AG09319 (cell line): Measurements from ENCODE around the gene POLR3E.

Experiments used
- DNase-seq: peaks from one replicate; pipeline ENCODE4 v3.0.0-alpha.2; 2010; ENCODE audit warnings: low read depth; ENCODE audit errors: extremely low read depth
- TF ChIP-seq, protein P1 (sequence below): IDR thresholded peaks from 2 replicates; pipeline ENCODE4 v1.5.1; 2011; ENCODE audit warnings: low read depth, mild to moderate bottlenecking, inconsistent platforms, low read length, moderate library complexity

POLR3E gene

GRCh38 chr16:22313876-22314470, 16.8 kb downstream of the POLR3E start:
- TF ChIP-seq, protein P1, sequence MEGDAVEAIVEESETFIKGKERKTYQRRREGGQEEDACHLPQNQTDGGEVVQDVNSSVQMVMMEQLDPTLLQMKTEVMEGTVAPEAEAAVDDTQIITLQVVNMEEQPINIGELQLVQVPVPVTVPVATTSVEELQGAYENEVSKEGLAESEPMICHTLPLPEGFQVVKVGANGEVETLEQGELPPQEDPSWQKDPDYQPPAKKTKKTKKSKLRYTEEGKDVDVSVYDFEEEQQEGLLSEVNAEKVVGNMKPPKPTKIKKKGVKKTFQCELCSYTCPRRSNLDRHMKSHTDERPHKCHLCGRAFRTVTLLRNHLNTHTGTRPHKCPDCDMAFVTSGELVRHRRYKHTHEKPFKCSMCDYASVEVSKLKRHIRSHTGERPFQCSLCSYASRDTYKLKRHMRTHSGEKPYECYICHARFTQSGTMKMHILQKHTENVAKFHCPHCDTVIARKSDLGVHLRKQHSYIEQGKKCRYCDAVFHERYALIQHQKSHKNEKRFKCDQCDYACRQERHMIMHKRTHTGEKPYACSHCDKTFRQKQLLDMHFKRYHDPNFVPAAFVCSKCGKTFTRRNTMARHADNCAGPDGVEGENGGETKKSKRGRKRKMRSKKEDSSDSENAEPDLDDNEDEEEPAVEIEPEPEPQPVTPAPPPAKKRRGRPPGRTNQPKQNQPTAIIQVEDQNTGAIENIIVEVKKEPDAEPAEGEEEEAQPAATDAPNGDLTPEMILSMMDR: no peak

DNA sequence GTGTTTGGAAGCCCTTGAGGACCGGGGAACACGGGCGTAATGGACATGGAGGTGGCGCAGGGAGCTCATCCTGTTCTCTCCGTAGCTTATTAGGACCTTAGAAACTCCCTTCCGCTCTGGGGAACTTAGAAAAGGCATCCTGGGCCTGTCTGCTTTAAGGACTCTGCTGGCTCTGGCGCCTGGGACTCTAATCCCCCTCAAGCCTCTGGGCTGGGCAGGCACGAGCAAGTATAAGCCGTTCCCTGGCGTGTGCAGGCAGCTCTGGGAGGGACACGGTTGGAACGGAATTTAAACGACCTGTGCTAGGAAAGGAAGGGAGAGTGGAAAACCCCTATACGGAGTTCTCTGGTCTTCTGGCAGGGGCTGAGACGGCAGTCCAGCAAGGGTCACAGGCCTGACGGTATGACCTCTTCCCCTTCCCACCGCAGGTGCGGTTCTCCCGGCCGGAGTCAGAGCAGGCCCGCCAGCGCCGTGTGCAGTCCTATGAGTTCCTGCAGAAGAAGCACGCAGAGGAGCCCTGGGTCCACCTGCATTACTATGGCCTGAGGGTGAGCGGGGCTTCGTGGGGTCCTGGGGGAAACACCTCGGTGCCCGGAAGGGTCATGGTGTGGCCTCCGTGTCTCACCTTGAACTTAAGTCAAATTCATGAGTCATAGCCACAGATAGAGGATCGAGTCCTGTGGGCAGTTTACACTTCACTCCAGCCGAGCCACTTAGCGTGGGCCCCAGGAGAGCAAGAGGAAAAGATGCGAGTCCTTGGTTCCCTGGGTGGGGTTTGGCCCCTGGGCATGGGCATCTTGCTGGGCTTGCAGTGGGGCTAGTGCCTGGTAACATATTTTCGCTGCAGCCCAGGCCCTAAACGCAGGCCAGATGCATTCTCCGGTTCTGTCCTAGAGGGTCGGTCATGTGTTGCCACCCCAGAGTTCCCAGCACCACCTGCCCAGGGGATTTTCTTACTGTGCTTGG, 17.7 kb downstream of the POLR3E start:
- TF ChIP-seq, protein P1: no peak
- no peak for DNase-seq

More at GRCh38 chr16:22313876-22314470, 16.8 kb downstream of the POLR3E start:
- no peak for DNase-seq

DNA sequence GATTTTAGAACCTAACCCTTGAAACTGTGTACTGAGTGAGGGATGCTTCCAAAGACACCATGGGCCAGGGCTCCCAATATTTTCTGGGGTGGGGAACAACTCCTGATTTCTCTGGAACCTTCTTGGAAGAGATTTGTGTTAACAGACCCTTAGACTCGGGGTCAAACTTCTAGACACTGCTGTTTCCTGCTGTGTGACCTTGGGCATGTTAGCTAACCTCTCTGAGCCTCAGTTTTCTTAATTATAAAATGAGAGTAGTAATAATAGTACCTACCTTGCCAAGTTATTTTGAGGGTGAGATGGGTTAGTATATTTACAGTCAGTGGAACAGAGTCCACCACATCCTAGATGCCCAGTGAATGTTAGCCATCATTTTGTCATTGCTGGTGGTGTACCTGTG, 18.8 kb downstream of the POLR3E start:
- no peak for DNase-seq
- TF ChIP-seq, protein P1: no peak

DNA sequence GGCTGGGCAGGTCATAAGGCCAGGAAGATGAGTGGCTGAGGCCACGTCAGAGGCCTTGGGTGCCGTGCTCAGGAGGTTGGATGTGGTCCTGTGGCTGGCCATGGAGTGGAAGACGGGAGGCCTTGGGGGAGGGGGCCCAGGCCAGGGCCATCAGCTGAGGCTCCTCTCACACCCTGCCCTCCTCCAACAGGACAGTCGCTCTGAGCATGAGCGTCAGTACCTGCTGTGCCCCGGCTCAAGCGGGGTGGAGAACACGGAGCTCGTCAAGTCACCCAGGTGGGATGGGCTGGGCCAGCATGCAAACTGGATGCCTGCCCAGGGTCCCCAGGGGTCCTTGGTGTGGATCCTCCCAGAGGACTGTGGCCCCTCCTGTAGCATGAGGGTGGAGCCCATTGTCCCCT, 19.2 kb downstream of the POLR3E start:
- DNase-seq: no peak
- TF ChIP-seq, protein P1: no peak

- TF ChIP-seq, protein P1: no peak
- DNase-seq: no peak
Observed at GRCh38 chr16:22317001-22317530, 19.9 kb downstream of the POLR3E start.

DNA sequence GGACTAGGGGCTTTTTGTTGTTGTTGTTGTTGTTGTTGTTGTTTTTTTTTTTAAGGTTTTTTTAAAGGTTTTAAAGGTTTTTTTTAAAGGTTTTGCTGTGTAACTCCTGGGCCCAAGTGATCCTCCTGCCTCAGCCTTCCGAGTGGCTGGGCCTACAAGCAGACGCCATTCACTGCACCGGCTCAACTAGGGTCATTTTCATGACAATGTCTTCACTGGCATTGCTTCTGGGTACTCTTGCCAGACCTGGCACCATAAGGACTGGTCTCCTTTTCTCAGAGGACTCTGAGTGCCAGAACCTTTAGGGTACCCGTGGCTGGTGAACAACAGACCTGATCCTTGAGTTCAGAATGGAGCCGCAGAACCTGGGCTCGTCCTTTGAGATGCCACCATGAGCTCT, 20.4 kb downstream of the POLR3E start:
- TF ChIP-seq, protein P1: no peak

More for the DNA sequence above, 20.4 kb downstream of the POLR3E start:
- DNase-seq: no peak
